Ovary (tissue), 3 donors: ENCODE data around the gene RBM20.

Experiments
- CTCF ChIP-seq, 3 donors: fragments of 450-650 bp in 2 of 3; fragments of 200-600 bp in 1 of 3; IDR thresholded peaks; one replicate each; pipeline versions ENCODE4 v1.5.1 to v1.8.0; 2016 to 2022; ENCODE audit warnings: antibody characterized with exemption in 3 of 3, mild to moderate bottlenecking in 1 of 3
- POLR2A ChIP-seq: fragments of 450-650 bp; IDR thresholded peaks from one replicate; pipeline ENCODE4 v1.6.1; 2017; ENCODE audit warnings: antibody characterized with exemption, mild to moderate bottlenecking, moderate library complexity
- donor health status: DM: no; HTN: no; CAD: no.

GRCh38 chr10:110755781-110756180 lies 111.6 kb downstream of the RBM20 start:
- TF ChIP-seq CTCF (IDR thresholded peaks at IDR 0.05), result no peak
- no peak for TF ChIP-seq POLR2A
